Bronchial epithelial cell (primary cell): ENCODE measurements around the gene GRIP1. TPM values are rescaled to one million over a fixed set of nuclear protein-coding genes. Genes with fewer than 3 reads are reported as not detected.

ENCODE experiments used
- DNase-seq: peaks from one replicate; pipeline ENCODE4 v3.0.0-alpha.2; 2010; ENCODE audit warnings: low read depth
- FAIRE-seq: peaks from 2 replicates; lab custom pipeline; 2011; peaks lifted over from hg19 to GRCh38; lab: Jason Lieb, UNC
- H3K27me3 ChIP-seq: 2 replicates; pipeline ENCODE4 v1.5.1; 2011; ENCODE audit warnings: low read length; ENCODE audit not compliant: control insufficient read depth, insufficient read depth
- H3K36me3 ChIP-seq: 2 replicates; pipeline ENCODE4 v1.5.1; 2011; ENCODE audit warnings: low read length; ENCODE audit not compliant: control insufficient read depth, insufficient read depth
- H3K4me3 ChIP-seq: 2 replicates; pipeline ENCODE4 v1.5.1; 2011; ENCODE audit warnings: mild to moderate bottlenecking, low read depth, low read length, control low read depth
- CTCF ChIP-seq: IDR thresholded peaks from 2 replicates; pipeline ENCODE4 v1.5.1; 2011; ENCODE audit warnings: mild to moderate bottlenecking, moderate library complexity, low read length, control low read depth, inconsistent platforms; ENCODE audit not compliant: insufficient read depth, severe bottlenecking
- total RNA-seq: library from RNA; depleted of rRNA; stranded (reverse); fragments of >200 nt; gene quantifications from 2 replicates; pipeline ENCODE4 v1.2.1, GENCODE V29; 2014

Gene GRIP1
- total RNA-seq, 1 donor from 2014 or later: 3.9 TPM

GRCh38 chr12:66573605-66574004 lies 105.3 kb downstream of the GRIP1 start:
- no peak for TF ChIP-seq CTCF
- Histone ChIP-seq H3K27me3 (no peaks in the 10 kb centered on the region), H3K36me3 (no peaks in the 10 kb centered on the region), H3K4me3 (no peak overlapping the region)
- FAIRE-seq (peak; percentile 13), DNase-seq (no peak)

DNA sequence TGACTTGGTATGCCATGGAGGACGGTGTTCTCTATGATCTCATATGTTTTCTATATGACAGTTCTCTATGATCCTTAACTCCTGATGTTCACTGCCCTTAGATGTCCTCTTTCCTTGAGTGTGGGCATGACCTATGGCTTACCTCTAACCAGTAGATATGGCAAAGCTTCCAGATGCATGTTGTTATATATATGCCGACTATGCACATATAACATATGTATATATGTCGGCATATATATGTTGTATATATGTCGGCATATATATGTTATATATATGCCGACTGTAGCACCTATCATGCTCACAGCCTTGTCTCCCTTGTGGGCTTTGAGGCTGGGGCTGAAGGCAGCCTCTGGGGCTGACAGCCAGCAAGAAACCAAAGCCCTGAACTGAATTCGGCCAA lies 106.0 kb downstream of the GRIP1 start:
- Histone ChIP-seq H3K4me3 (no peak overlapping the region), H3K36me3 (no peaks in the 10 kb centered on the region), H3K27me3 (no peaks in the 10 kb centered on the region)
- FAIRE-seq (no peak), DNase-seq (no peak)
- no peak for TF ChIP-seq CTCF

DNA sequence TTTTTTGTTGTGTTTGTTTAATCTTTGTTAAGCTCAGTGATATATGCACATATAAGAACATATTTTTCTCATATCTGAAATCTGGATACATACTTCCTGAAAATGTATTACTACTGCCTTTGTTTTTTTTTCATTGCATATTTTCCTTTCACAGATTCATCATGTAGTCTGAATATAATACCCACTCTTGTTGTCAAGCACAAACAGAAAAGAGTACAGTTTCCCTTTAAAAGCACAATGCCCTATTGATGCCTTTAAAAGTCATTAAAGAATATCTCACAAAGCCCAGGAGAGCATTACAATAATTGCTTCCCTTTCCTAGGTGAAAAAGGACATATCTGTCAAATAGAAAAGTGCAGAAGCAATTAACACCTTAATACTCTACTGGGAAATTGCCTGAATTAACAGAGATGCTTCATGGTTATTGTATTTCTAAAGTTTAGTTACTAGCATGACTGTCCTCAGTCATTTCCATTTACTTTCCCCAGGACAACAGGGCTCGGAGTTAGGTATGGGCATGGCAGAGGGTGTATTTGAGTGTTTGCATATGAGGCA lies 107.4 kb downstream of the GRIP1 start:
- FAIRE-seq (no peak), DNase-seq (no peak)
- TF ChIP-seq CTCF: no peak
- no peaks in the 10 kb centered on the region for H3K27me3 ChIP-seq
- no peaks in the 10 kb centered on the region for H3K36me3 ChIP-seq
- no peak overlapping the region for H3K4me3 ChIP-seq

DNA sequence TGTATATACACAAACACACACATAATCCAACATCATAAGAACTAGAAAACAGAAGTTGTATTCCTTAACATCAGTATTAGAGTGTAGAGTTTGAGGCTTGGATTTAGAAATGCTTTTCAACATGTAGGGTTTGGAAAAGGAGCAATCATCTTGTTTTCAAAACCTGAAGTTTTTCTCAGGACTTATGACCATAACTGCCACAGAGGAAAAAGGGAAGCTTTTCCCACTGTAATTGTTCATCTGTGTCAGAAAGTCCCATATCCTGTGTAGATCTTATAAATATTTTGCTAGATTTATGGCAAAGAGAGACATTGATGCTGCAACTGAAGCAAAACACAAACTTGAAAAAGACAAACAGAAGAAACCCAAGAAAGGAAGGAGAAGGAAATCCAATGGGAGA lies 115.7 kb downstream of the GRIP1 start:
- TF ChIP-seq CTCF: no peak
- Histone ChIP-seq H3K36me3 (no peaks in the 10 kb centered on the region), H3K27me3 (no peaks in the 10 kb centered on the region), H3K4me3 (no peak overlapping the region)
- DNase-seq (no peak), FAIRE-seq (no peak)

GRCh38 chr12:66555113-66555512 lies 123.8 kb downstream of the GRIP1 start:
- DNase-seq: peak; percentile 51

More at GRCh38 chr12:66555113-66555512, 123.8 kb downstream of the GRIP1 start:
- Histone ChIP-seq H3K27me3 (no peaks in the 10 kb centered on the region), H3K36me3 (no peaks in the 10 kb centered on the region), H3K4me3 (no peak overlapping the region)
- TF ChIP-seq CTCF: no peak
- FAIRE-seq: no peak
